ENCODE results near the gene NQO1.

DNA sequence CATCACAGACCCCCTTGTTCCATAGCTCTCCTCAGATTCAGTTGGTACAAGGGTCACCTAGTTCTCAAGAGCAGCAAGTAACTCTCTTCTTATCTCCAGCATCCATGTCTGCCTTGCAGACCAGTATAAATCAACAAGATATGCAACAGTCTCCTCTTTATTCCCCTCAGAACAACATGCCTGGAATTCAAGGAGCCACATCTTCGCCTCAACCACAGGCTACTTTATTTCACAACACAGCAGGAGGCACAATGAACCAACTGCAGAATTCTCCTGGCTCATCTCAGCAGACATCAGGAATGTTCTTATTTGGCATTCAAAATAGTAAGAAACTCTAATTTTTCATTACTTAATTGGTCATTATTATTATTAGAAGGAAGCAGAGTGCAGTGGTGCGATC is 32.4 kb downstream of the NQO1 start:
- TF ChIP-seq, protein P1, sequence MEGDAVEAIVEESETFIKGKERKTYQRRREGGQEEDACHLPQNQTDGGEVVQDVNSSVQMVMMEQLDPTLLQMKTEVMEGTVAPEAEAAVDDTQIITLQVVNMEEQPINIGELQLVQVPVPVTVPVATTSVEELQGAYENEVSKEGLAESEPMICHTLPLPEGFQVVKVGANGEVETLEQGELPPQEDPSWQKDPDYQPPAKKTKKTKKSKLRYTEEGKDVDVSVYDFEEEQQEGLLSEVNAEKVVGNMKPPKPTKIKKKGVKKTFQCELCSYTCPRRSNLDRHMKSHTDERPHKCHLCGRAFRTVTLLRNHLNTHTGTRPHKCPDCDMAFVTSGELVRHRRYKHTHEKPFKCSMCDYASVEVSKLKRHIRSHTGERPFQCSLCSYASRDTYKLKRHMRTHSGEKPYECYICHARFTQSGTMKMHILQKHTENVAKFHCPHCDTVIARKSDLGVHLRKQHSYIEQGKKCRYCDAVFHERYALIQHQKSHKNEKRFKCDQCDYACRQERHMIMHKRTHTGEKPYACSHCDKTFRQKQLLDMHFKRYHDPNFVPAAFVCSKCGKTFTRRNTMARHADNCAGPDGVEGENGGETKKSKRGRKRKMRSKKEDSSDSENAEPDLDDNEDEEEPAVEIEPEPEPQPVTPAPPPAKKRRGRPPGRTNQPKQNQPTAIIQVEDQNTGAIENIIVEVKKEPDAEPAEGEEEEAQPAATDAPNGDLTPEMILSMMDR (IDR thresholded peaks at IDR 0.05) = no peak
- TF ChIP-seq EZH2 (IDR thresholded peaks at IDR 0.05) = no peak
- no peak for TF ChIP-seq EZH2phosphoT487 (IDR thresholded peaks at IDR 0.05)
